CD14-positive monocyte (primary cell): Measurements from ENCODE around the gene IL22. TPM values are rescaled to one million over a fixed set of nuclear protein-coding genes. Genes with fewer than 3 reads are reported as not detected.

Experiments
- DNase-seq, 3 donors: peaks; one replicate each; pipeline ENCODE4 v3.0.0-alpha.2; 2011 to 2022
- H2AFZ ChIP-seq: 2 replicates; pipeline ENCODE4 v1.6.0; 2012; ENCODE audit warnings: mild to moderate bottlenecking, low read depth, low read length, inconsistent platforms; ENCODE audit not compliant: insufficient read depth, poor library complexity, severe bottlenecking
- H3K27ac ChIP-seq, 2 donors: 1 replicate in 1 of 2; 2 replicates in 1 of 2; pipeline ENCODE4 v1.5.1; 2012 to 2013; ENCODE audit warnings: low read length in 2 of 2, control low read depth in 1 of 2, inconsistent platforms in 1 of 2, low read depth in 1 of 2, mild to moderate bottlenecking in 1 of 2
- H3K27me3 ChIP-seq, 2 donors: one replicate each; pipeline versions ENCODE4 v1.6.0 to v1.6.1; 2011 to 2013; ENCODE audit warnings: low read length in 2 of 2; ENCODE audit not compliant: control insufficient read depth in 2 of 2, insufficient read depth in 2 of 2
- H3K36me3 ChIP-seq, 2 donors: replicated peaks in 1 of 2; 1 replicate in 1 of 2; 2 replicates in 1 of 2; pipeline versions ENCODE4 v1.5.1 to v1.6.1; 2012 to 2013; ENCODE audit warnings: low read length in 2 of 2, control low read depth in 1 of 2, inconsistent platforms in 1 of 2, mild to moderate bottlenecking in 1 of 2; ENCODE audit not compliant: insufficient read depth in 2 of 2, control insufficient read depth in 1 of 2
- H3K4me1 ChIP-seq, 2 donors: 1 replicate in 1 of 2; 2 replicates in 1 of 2; pipeline versions ENCODE4 v1.5.1 to v1.6.1; 2012 to 2013; ENCODE audit warnings: low read length in 2 of 2, control low read depth in 1 of 2, inconsistent platforms in 1 of 2, mild to moderate bottlenecking in 1 of 2, moderate library complexity in 1 of 2; ENCODE audit not compliant: insufficient read depth in 2 of 2, control insufficient read depth in 1 of 2
- H3K4me2 ChIP-seq: replicated peaks from 2 replicates; pipeline ENCODE3; 2012; ENCODE audit warnings: low read length, moderate library complexity, mild to moderate bottlenecking; ENCODE audit not compliant: poor library complexity, severe bottlenecking; ENCODE audit errors: extremely low read depth
- H3K4me3 ChIP-seq, 3 experiments: fragments of 200-600 bp in 1 of 3; sonication (generic) in 1 of 3; replicated peaks in 1 of 3; 1 replicate in 2 of 3; 2 replicates in 1 of 3; pipeline ENCODE4 v1.5.1; 2011 to 2013; ENCODE audit warnings: low read length in 3 of 3, mild to moderate bottlenecking in 3 of 3, control low read depth in 2 of 3, low read depth in 2 of 3, inconsistent platforms in 1 of 3, moderate library complexity in 1 of 3
- H3K79me2 ChIP-seq: 2 replicates; pipeline ENCODE4 v1.6.0; 2012; ENCODE audit warnings: mild to moderate bottlenecking, control low read depth, inconsistent platforms, low read length, moderate library complexity; ENCODE audit not compliant: insufficient read depth
- H3K9ac ChIP-seq: 2 replicates; pipeline ENCODE4 v1.6.0; 2017; ENCODE audit warnings: low read length, mild to moderate bottlenecking; ENCODE audit not compliant: insufficient read depth, poor library complexity, severe bottlenecking
- H3K9me3 ChIP-seq, 2 donors: replicated peaks in 1 of 2; 1 replicate in 1 of 2; 2 replicates in 1 of 2; pipeline versions ENCODE4 v1.5.1 to v1.6.1; 2012 to 2013; ENCODE audit warnings: low read length in 2 of 2, control low read depth in 1 of 2; ENCODE audit not compliant: control insufficient read depth in 1 of 2, insufficient read depth in 1 of 2
- H4K20me1 ChIP-seq: 2 replicates; pipeline ENCODE4 v1.6.0; 2012; ENCODE audit warnings: mild to moderate bottlenecking, low read length, control low read depth, moderate library complexity; ENCODE audit not compliant: insufficient read depth
- H3K27ac Mint-ChIP-seq, 7 donors: one replicate each; pipeline ENCODE4 v1.8.0; 2020; ENCODE audit warnings: mild to moderate bottlenecking in 7 of 7, mixed read lengths in 7 of 7, moderate library complexity in 6 of 7, inconsistent platforms in 2 of 7
- H3K27me3 Mint-ChIP-seq, 3 donors: one replicate each; pipeline ENCODE4 v1.8.0; 2021 to 2022; ENCODE audit warnings: low read depth in 3 of 3, mild to moderate bottlenecking in 3 of 3, mixed read lengths in 3 of 3, moderate library complexity in 3 of 3, inconsistent platforms in 1 of 3
- H3K36me3 Mint-ChIP-seq, 2 donors: one replicate each; pipeline ENCODE4 v1.8.0; 2020; ENCODE audit warnings: mixed read lengths in 2 of 2, inconsistent platforms in 1 of 2, mild to moderate bottlenecking in 1 of 2
- H3K4me1 Mint-ChIP-seq: one replicate; pipeline ENCODE4 v1.8.0; 2020; ENCODE audit warnings: mild to moderate bottlenecking, mixed read lengths
- H3K4me3 Mint-ChIP-seq, 2 donors: one replicate each; pipeline ENCODE4 v1.8.0; 2020; ENCODE audit warnings: mild to moderate bottlenecking in 2 of 2, mixed read lengths in 2 of 2, moderate library complexity in 1 of 2
- H3K9me3 Mint-ChIP-seq, 7 donors: one replicate each; pipeline ENCODE4 v1.8.0; 2020 to 2022; ENCODE audit warnings: mixed read lengths in 7 of 7, mild to moderate bottlenecking in 6 of 7, moderate library complexity in 6 of 7, inconsistent platforms in 2 of 7
- CTCF ChIP-seq: fragments of 200-600 bp; IDR thresholded peaks from one replicate; pipeline ENCODE4 v1.8.0; 2022; ENCODE audit warnings: antibody characterized with exemption, mild to moderate bottlenecking
- WGBS: methylation state at CpG from one replicate; pipeline ENCODE4 v1.1.5; 2013; ENCODE audit warnings: missing lambda C conversion rate; ENCODE audit not compliant: insufficient coverage; 5-methylcytosine and 5-hydroxymethylcytosine counted together
- intact Hi-C, 2 donors: fragments of 100-400 bp; cut with micrococcal nuclease; formaldehyde crosslinking; loops; one replicate each; pipeline versions ENCODE4 v1.15.0 to v1.15.1; 2023
- polyA plus RNA-seq, 3 donors: library from polyadenylated mRNA; depleted of rRNA in 1 of 3; unstranded in 2 of 3; stranded (reverse) in 1 of 3; fragments of 300-500 nt in 2 of 3; fragments of >200 nt in 1 of 3; fragmentation: Illumina TruSeq in 2 of 3; gene quantifications; 1 replicate in 2 of 3; 2 replicates in 1 of 3; pipeline ENCODE4 v1.2.3, GENCODE V29; 2012 to 2021

The IL22 gene
- polyA plus RNA-seq, 3 donors, result not detected

- H4K20me1 ChIP-seq, result no peaks in the 10 kb centered on the region
- H3K9me3 ChIP-seq, result no peaks in the 10 kb centered on the region
- no peak overlapping the region for H3K27ac Mint-ChIP-seq
- TF ChIP-seq CTCF, result no peak
- peaks cover 0 to 4% (median 2%) of the 10 kb centered on the region in 3 donors for H3K27me3 Mint-ChIP-seq
- H3K36me3 Mint-ChIP-seq, result no peaks in the 10 kb centered on the region
- H3K4me3 ChIP-seq, result no peak overlapping the region
- H3K9me3 Mint-ChIP-seq, result no peaks in the 10 kb centered on the region
- no peak overlapping the region for H3K27ac ChIP-seq
- 100% methylated on average over 1 of the region's 4 CpGs for WGBS
- H3K27me3 ChIP-seq, result no peaks in the 10 kb centered on the region
- intact Hi-C loops, result no loop called here
- peak overlapping the region; percentile 20 for H2AFZ ChIP-seq
- H3K9ac ChIP-seq, result no peak overlapping the region
- H3K4me1 ChIP-seq, result peaks cover 0 to 2% of the 10 kb centered on the region in 2 donors
- peak in 1 of 3 donors; percentile 7 for DNase-seq
- H3K4me3 Mint-ChIP-seq, result no peak overlapping the region
- H3K36me3 ChIP-seq, result no peaks in the 10 kb centered on the region
- peaks cover 9% of the 10 kb centered on the region for H3K4me1 Mint-ChIP-seq
- H3K4me2 ChIP-seq, result no peak overlapping the region
- no peaks in the 10 kb centered on the region for H3K79me2 ChIP-seq
Observed at GRCh38 chr12:68281322-68282077, 28.1 kb upstream of the IL22 start.

GRCh38 chr12:68280240-68280639 is 26.8 kb upstream of the IL22 start:
- peaks cover 0 to 2% of the 10 kb centered on the region in 2 donors for H3K4me1 ChIP-seq
- TF ChIP-seq CTCF, result no peak
- H3K79me2 ChIP-seq, result no peaks in the 10 kb centered on the region
- no peak overlapping the region for H3K4me3 ChIP-seq
- no peaks in the 10 kb centered on the region for H3K27me3 ChIP-seq
- intact Hi-C loops, result no loop called here
- no peaks in the 10 kb centered on the region for H3K9me3 Mint-ChIP-seq
- no peaks in the 10 kb centered on the region for H4K20me1 ChIP-seq
- H3K4me3 Mint-ChIP-seq, result no peak overlapping the region
- no peaks in the 10 kb centered on the region for H3K36me3 Mint-ChIP-seq
- no peak overlapping the region for H3K4me2 ChIP-seq
- H3K36me3 ChIP-seq, result no peaks in the 10 kb centered on the region
- peaks cover under 1 to 4% (median 2%) of the 10 kb centered on the region in 3 donors for H3K27me3 Mint-ChIP-seq
- no peak for DNase-seq
- H3K4me1 Mint-ChIP-seq, result peaks cover 10% of the 10 kb centered on the region
- H3K27ac Mint-ChIP-seq, result no peak overlapping the region
- no CpG with 5 or more reads among the region's 2 CpGs for WGBS
- H2AFZ ChIP-seq, result no peak overlapping the region
- no peaks in the 10 kb centered on the region for H3K9me3 ChIP-seq
- no peak overlapping the region for H3K9ac ChIP-seq
- H3K27ac ChIP-seq, result no peak overlapping the region
